ENCODE results near the gene PRMT7.

- TF ChIP-seq AFF4 (CRISPR knock-in tag; IDR thresholded peaks at IDR 0.05; ENCODE audit: borderline replicate concordance) = no peak
- TF ChIP-seq MAX (CRISPR knock-in tag; IDR thresholded peaks at IDR 0.05) = no peak
- no peak for TF ChIP-seq GABPB1 (CRISPR knock-in tag; IDR thresholded peaks at IDR 0.05)
- no peak for TF ChIP-seq AR (CRISPR knock-in tag; IDR thresholded peaks at IDR 0.05)
- no peak for TF ChIP-seq CTCF (IDR thresholded peaks at IDR 0.05)
- TF ChIP-seq TEAD4 (CRISPR knock-in tag; IDR thresholded peaks at IDR 0.05) = no peak
- TF ChIP-seq NR2C2 (CRISPR knock-in tag; IDR thresholded peaks at IDR 0.05) = no peak
- no peak for TF ChIP-seq ZNF512 (CRISPR knock-in tag; IDR thresholded peaks at IDR 0.05; ENCODE audit: borderline replicate concordance)
- TF ChIP-seq ATF1 (CRISPR knock-in tag; IDR thresholded peaks at IDR 0.05) = no peak
- no peak for TF ChIP-seq ZNF263 (CRISPR knock-in tag; IDR thresholded peaks at IDR 0.05; ENCODE audit: low read depth)
- TF ChIP-seq RELA (CRISPR knock-in tag; IDR thresholded peaks at IDR 0.05; ENCODE audit: borderline replicate concordance) = no peak
Observed at GRCh38 chr16:68403177-68403576, 92.4 kb downstream of the PRMT7 start.
